PC-3 (cell line): ENCODE data around the gene CREBZF. TPM values are rescaled to one million over a fixed set of nuclear protein-coding genes. Genes with fewer than 3 reads are reported as not detected.

Source experiments
- ATAC-seq: fragments of 200-7000 bp; cut with Tn5 transposase; 2 replicates; pipeline ENCODE4 v1.9.1; 2020; ENCODE audit warnings: mild to moderate bottlenecking, moderate library complexity
- Bru-seq: library from RNA; stranded (reverse); fragments of 400-500 nt; gene quantifications from one replicate; lab custom pipeline; 2021; lab: Mats Ljungman, UMichigan
- BruChase-seq, 2 experiments: library from RNA; stranded (reverse); fragments of 400-500 nt; gene quantifications; one replicate each; lab custom pipeline; 2021; lab: Mats Ljungman, UMichigan
- BruUV-seq: library from RNA; stranded (reverse); fragments of 400-500 nt; replicated peaks from 2 replicates; lab custom pipeline; 2021; lab: Mats Ljungman, UMichigan
- CTCF ChIA-PET: fragments of 300-600 bp; sonication (Branson Sonifier 250); formaldehyde crosslinking; loops from one replicate; lab custom pipeline; 2022; ENCODE audit warnings: antibody characterized with exemption; lab: Charles Lee
- POLR2A ChIA-PET: fragments of 300-600 bp; sonication (Branson Sonifier 250); formaldehyde crosslinking; loops from one replicate; lab custom pipeline; 2022; ENCODE audit warnings: antibody characterized with exemption; ENCODE audit not compliant: unreplicated experiment; lab: Charles Lee
- DNase-seq: peaks from one replicate; pipeline ENCODE4 v3.0.0-alpha.2; 2015
- H2AFZ ChIP-seq: fragments of 300-600 bp; sonication (generic); 2 replicates; pipeline ENCODE4 v1.6.0; 2016; ENCODE audit warnings: antibody characterized with exemption, low read length
- H3F3A ChIP-seq: fragments of 300-600 bp; sonication (generic); one replicate; pipeline ENCODE4 v1.6.0; 2017; ENCODE audit warnings: antibody characterized with exemption, low read length, control low read depth, mild to moderate bottlenecking; ENCODE audit not compliant: unreplicated experiment
- H3K27ac ChIP-seq: fragments of 300-600 bp; sonication (generic); 2 replicates; pipeline ENCODE4 v1.5.1; 2016; ENCODE audit warnings: mild to moderate bottlenecking, low read length
- H3K27me3 ChIP-seq: fragments of 300-600 bp; sonication (generic); 2 replicates; pipeline ENCODE4 v1.6.1; 2016; ENCODE audit warnings: low read length, mixed read lengths
- H3K36me3 ChIP-seq: fragments of 300-600 bp; sonication (generic); 2 replicates; pipeline ENCODE4 v1.6.1; 2016; ENCODE audit warnings: low read depth, mixed run types, low read length, mixed read lengths
- H3K4me1 ChIP-seq: fragments of 300-600 bp; sonication (generic); 2 replicates; pipeline ENCODE4 v1.5.1; 2016; ENCODE audit warnings: low read length; ENCODE audit not compliant: insufficient read depth
- H3K4me2 ChIP-seq: fragments of 300-600 bp; sonication (generic); 2 replicates; pipeline ENCODE4 v1.6.0; 2016; ENCODE audit warnings: low read length
- H3K4me3 ChIP-seq: fragments of 300-600 bp; sonication (generic); 2 replicates; pipeline ENCODE4 v1.5.1; 2016; ENCODE audit warnings: mild to moderate bottlenecking, low read length, mixed read lengths
- H3K79me2 ChIP-seq: fragments of 300-600 bp; sonication (generic); 2 replicates; pipeline ENCODE4 v1.6.1; 2017; ENCODE audit warnings: low read length, mixed read lengths
- H3K9ac ChIP-seq: fragments of 300-600 bp; sonication (generic); 2 replicates; pipeline ENCODE4 v1.6.0; 2016; ENCODE audit warnings: mild to moderate bottlenecking, low read length
- H3K9me2 ChIP-seq: fragments of 300-600 bp; sonication (generic); replicated peaks from 2 replicates; pipeline ENCODE4 v1.6.1; 2016; ENCODE audit warnings: mixed run types, low read length, mixed read lengths
- H3K9me3 ChIP-seq: fragments of 300-600 bp; sonication (generic); 2 replicates; pipeline ENCODE4 v1.6.1; 2016; ENCODE audit warnings: low read length, mixed read lengths
- H4K20me1 ChIP-seq: fragments of 300-600 bp; sonication (generic); 2 replicates; pipeline ENCODE4 v1.6.1; 2016; ENCODE audit warnings: low read length, mixed read lengths
- EZH2 ChIP-seq: fragments of 300-600 bp; sonication (generic); IDR thresholded peaks from one replicate; pipeline ENCODE4 v1.6.1; 2017; ENCODE audit warnings: antibody characterized with exemption, mild to moderate bottlenecking, low read length; ENCODE audit not compliant: unreplicated experiment
- EZH2phosphoT487 ChIP-seq: fragments of 300-600 bp; sonication (generic); IDR thresholded peaks from 2 replicates; pipeline ENCODE4 v1.6.1; 2018; ENCODE audit warnings: mild to moderate bottlenecking, antibody characterized with exemption, low read length, borderline replicate concordance
- intact Hi-C: fragments of 100-400 bp; cut with micrococcal nuclease; formaldehyde crosslinking; loops from 2 replicates; pipeline ENCODE4 v1.9.0; 2023
- long read RNA-seq: library from polyadenylated mRNA; unstranded; transcript quantifications from one replicate; pipeline ENCODE4 v2.0.0, GENCODE V29; 2021; ENCODE audit not compliant: unreplicated experiment
- total RNA-seq: library from RNA; depleted of rRNA; stranded (reverse); fragments of >200 nt; gene quantifications from 2 replicates; pipeline ENCODE4 v1.2.3, GENCODE V29; 2014; rRNA removed
- TF ChIP-seq, protein P1 (sequence below): fragments of 300-600 bp; sonication (generic); conservative IDR thresholded peaks from 2 replicates; pipeline ENCODE4 v1.5.1; 2017; ENCODE audit warnings: antibody characterized with exemption, low read depth, mild to moderate bottlenecking, low read length

CREBZF gene
- total RNA-seq (75.0 and 114 TPM in 2 replicates), Bru-seq, nascent RNA (percentile 88 among the genes with signal in this experiment), BruChase-seq, experiment 1, labeled RNA remaining after a 6-hour chase (percentile 96 among the genes with signal in this experiment), BruChase-seq, experiment 2, labeled RNA remaining after a 2-hour chase (percentile 96 among the genes with signal in this experiment)
- long read RNA-seq, full-length matches to known transcripts = 282 of 407 reads
- long read RNA-seq, partial matches to known transcripts = 102 of 407 reads
- long read RNA-seq, other reads (novel, unspliced or antisense) = 23 of 407 reads

DNA sequence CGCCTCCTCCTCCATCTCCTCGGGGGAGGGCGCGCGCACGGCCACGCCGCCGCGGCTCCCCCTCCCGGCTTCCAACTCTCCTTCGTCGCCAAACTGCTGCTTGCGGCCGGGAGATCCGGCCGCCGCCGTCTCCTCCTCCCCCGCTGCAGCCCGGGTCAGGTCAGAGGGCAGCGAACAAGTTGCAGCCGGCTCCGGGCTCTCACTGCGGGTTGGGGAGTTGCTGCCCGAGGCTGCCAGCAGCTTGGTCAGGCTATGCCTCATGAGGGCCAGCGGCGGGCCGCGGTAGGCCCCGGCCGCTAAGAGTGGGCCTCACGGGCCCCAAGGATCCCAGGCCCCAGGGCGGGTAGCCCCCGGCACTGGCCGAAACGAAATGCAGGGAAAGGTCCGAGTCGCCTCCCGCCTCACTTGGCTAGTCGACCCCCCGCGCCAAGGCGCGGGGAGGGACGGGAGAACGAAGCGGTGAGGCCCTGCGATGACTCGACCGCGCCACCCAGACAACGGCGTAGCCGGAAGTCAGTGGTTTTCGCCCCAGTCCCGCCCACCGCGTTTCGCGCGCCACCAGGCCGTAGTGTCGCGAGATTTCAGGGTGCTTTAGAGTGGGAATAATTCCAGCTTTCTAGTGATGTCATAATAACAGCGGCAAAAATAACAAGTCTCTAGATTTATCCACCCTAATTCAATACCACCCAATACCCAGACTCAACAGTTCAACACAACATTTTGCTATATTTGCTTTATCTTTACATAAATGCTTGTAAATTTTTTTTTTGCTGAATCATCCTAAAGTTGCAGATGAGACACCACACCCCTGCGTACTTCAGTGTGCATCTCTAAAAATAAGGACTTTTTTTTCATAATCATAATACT, at the start of gene CREBZF:
CREBZF (minus strand) TSS at position 515 of the 867 bp plus-strand sequence; CDS start at position 261, 254 bp downstream.
- Histone ChIP-seq H3K4me2 (peak within 1 kb of the TSS; percentile 96), H3K79me2 (peaks cover 51% of the 10 kb centered on the region)
- TSS peak; percentile 35 for BruUV-seq

GRCh38 chr11:85712953-85713352, 48.0 kb upstream of the CREBZF start:
- POLR2A ChIA-PET = no interaction called here
- intact Hi-C loops = no loop called here
- DNase-seq = no peak

More for the DNA sequence above, at the start of gene CREBZF:
- peak within 1 kb of the TSS; percentile 79 for H2AFZ ChIP-seq
- H3F3A ChIP-seq = no peaks in the 10 kb centered on the region
- peaks cover 34% of the 10 kb centered on the region for H3K36me3 ChIP-seq
- intact Hi-C loops = loop anchor here (1.0 to 10.0 kb wide), 4 partner anchors 37 to 580 kb away; partner anchors contain the start of genes EED and TMEM126B
- ATAC-seq (peak; percentile 89), DNase-seq (peak; percentile 98)
- H3K4me3 ChIP-seq = peak within 1 kb of the TSS; percentile 98
- H3K4me1 ChIP-seq = peaks cover 23% of the 10 kb centered on the region
- peak within 1 kb of the TSS; percentile 99 for H3K9ac ChIP-seq
- TF ChIP-seq EZH2phosphoT487 (no peak), EZH2 (no peak)
- TF ChIP-seq, protein P1, sequence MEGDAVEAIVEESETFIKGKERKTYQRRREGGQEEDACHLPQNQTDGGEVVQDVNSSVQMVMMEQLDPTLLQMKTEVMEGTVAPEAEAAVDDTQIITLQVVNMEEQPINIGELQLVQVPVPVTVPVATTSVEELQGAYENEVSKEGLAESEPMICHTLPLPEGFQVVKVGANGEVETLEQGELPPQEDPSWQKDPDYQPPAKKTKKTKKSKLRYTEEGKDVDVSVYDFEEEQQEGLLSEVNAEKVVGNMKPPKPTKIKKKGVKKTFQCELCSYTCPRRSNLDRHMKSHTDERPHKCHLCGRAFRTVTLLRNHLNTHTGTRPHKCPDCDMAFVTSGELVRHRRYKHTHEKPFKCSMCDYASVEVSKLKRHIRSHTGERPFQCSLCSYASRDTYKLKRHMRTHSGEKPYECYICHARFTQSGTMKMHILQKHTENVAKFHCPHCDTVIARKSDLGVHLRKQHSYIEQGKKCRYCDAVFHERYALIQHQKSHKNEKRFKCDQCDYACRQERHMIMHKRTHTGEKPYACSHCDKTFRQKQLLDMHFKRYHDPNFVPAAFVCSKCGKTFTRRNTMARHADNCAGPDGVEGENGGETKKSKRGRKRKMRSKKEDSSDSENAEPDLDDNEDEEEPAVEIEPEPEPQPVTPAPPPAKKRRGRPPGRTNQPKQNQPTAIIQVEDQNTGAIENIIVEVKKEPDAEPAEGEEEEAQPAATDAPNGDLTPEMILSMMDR = no peak
- H4K20me1 ChIP-seq = peaks cover 41% of the 10 kb centered on the region
- POLR2A ChIA-PET = interaction anchor here (0.7 to 0.8 kb wide), 3 partner anchors 17 to 36 kb away, joined by 3 to 37 read pairs (median 5); partner anchors contain the start of genes TMEM126A and TMEM126B
- H3K9me2 ChIP-seq = no peaks in the 10 kb centered on the region
- no peaks in the 10 kb centered on the region for H3K9me3 ChIP-seq
- no peaks in the 10 kb centered on the region for H3K27me3 ChIP-seq
- CTCF ChIA-PET = interaction anchor here (1.0 kb wide), 1 partner anchor 145 kb away, joined by 3 read pairs; no protein-coding TSS in a partner anchor
- peak within 1 kb of the TSS; percentile 91 for H3K27ac ChIP-seq

More at GRCh38 chr11:85712953-85713352, 48.0 kb upstream of the CREBZF start:
- Histone ChIP-seq H3K9ac (no peak overlapping the region), H3K4me3 (no peak overlapping the region), H3K9me2 (no peaks in the 10 kb centered on the region), H3F3A (no peaks in the 10 kb centered on the region), H3K9me3 (no peaks in the 10 kb centered on the region), H3K27me3 (no peaks in the 10 kb centered on the region), H3K27ac (no peak overlapping the region), H3K79me2 (no peaks in the 10 kb centered on the region), H2AFZ (no peak overlapping the region), H3K4me2 (no peak overlapping the region), H3K36me3 (0 out of 2 replicates have a peak, but pooled peaks cover 5% of the 10 kb centered on the region), H3K4me1 (no peaks in the 10 kb centered on the region; the same call in 1 of the 2 replicates), H4K20me1 (no peaks in the 10 kb centered on the region)
- CTCF ChIA-PET = no interaction called here
- no TSS peak for BruUV-seq
- ATAC-seq = no peak
- TF ChIP-seq, protein P1 = no peak
- TF ChIP-seq EZH2phosphoT487 (no peak), EZH2 (no peak)
